SK-N-SH (cell line): Measurements from ENCODE around the gene FAM228B. TPM values are rescaled to one million over a fixed set of nuclear protein-coding genes. Genes with fewer than 3 reads are reported as not detected.

Experiments
- CTCF ChIA-PET: fragments of 300-600, 350-600 bp; formaldehyde crosslinking; extraction: SDS; loops from one replicate; lab custom pipeline; 2021; lab: Yijun Ruan, JAX
- POLR2A ChIA-PET: fragments of 350-600 bp; sonication (Branson Sonifier 250); formaldehyde crosslinking; extraction: SDS; loops from one replicate; lab custom pipeline; 2020; ENCODE audit warnings: antibody characterized with exemption, inconsistent platforms; lab: Yijun Ruan, JAX
- DNase-seq: peaks from one replicate; pipeline ENCODE4 v3.0.0; 2012
- H2AFZ ChIP-seq: fragments of 200-600 bp; sonication (generic); 2 replicates; pipeline ENCODE4 v1.8.1; 2016; ENCODE audit warnings: antibody characterized with exemption, mild to moderate bottlenecking, low read depth
- H3F3A ChIP-seq: fragments of 200-600 bp; sonication (generic); replicated peaks from 2 replicates; pipeline ENCODE3; 2016; ENCODE audit warnings: antibody characterized with exemption, mild to moderate bottlenecking; ENCODE audit not compliant: insufficient read depth
- H3K27ac ChIP-seq, 2 experiments: fragments of 200-500 bp in 1 of 2; fragments of 200-600 bp in 1 of 2; sonication (Bioruptor generic) in 1 of 2; sonication (generic), shearing (Covaris generic) in 1 of 2; 2 replicates each; pipeline versions ENCODE4 v1.5.1 to v1.6.1; 2014 to 2016; ENCODE audit warnings: low read depth in 2 of 2, inconsistent platforms in 1 of 2, low read length in 1 of 2, mild to moderate bottlenecking in 1 of 2, mixed read lengths in 1 of 2
- H3K27me3 ChIP-seq: fragments of 200-600 bp; sonication (generic), shearing (Covaris generic); 2 replicates; pipeline ENCODE4 v1.6.1; 2016; ENCODE audit warnings: mixed run types; ENCODE audit not compliant: insufficient read depth
- H3K36me3 ChIP-seq, 2 experiments: fragments of 200-500 bp in 1 of 2; fragments of 200-600 bp in 1 of 2; sonication (Bioruptor generic) in 1 of 2; sonication (generic) in 1 of 2; replicated peaks in 1 of 2; 2 replicates each; pipeline versions ENCODE3 to v1.5.1; 2014 to 2016; ENCODE audit warnings: low read length in 1 of 2, mild to moderate bottlenecking in 1 of 2; ENCODE audit not compliant: insufficient read depth in 2 of 2, control insufficient read depth in 1 of 2
- H3K4me1 ChIP-seq, 2 experiments: fragments of 200-500 bp in 1 of 2; fragments of 200-600 bp in 1 of 2; sonication (Bioruptor generic) in 1 of 2; sonication (generic), shearing (Covaris generic) in 1 of 2; 2 replicates each; pipeline versions ENCODE4 v1.5.1 to v1.6.1; 2014 to 2016; ENCODE audit warnings: low read depth in 1 of 2, low read length in 1 of 2, mixed run types in 1 of 2; ENCODE audit not compliant: insufficient read depth in 2 of 2, control insufficient read depth in 1 of 2
- H3K4me2 ChIP-seq: fragments of 200-600 bp; sonication (generic), shearing (Covaris generic); 2 replicates; pipeline ENCODE4 v1.6.1; 2017; ENCODE audit warnings: mixed run types
- H3K4me3 ChIP-seq, 2 experiments: fragments of 200-500 bp in 1 of 2; fragments of 200-600 bp in 1 of 2; sonication (Bioruptor generic) in 1 of 2; sonication (generic), shearing (Covaris generic) in 1 of 2; 2 replicates each; pipeline versions ENCODE4 v1.5.1 to v1.8.1; 2014 to 2016; ENCODE audit warnings: low read depth in 2 of 2, inconsistent platforms in 1 of 2, low read length in 1 of 2, mild to moderate bottlenecking in 1 of 2, mixed read lengths in 1 of 2, moderate library complexity in 1 of 2
- H3K79me2 ChIP-seq: fragments of 200-600 bp; sonication (generic); 2 replicates; pipeline ENCODE4 v1.8.1; 2017; ENCODE audit warnings: mild to moderate bottlenecking; ENCODE audit not compliant: insufficient read depth
- H3K9ac ChIP-seq: fragments of 200-600 bp; sonication (generic); 2 replicates; pipeline ENCODE4 v1.6.1; 2017; ENCODE audit warnings: mixed run types
- H3K9me2 ChIP-seq: fragments of 200-600 bp; sonication (generic); 2 replicates; pipeline ENCODE4 v1.6.1; 2017; ENCODE audit warnings: mixed run types
- H3K9me3 ChIP-seq: fragments of 200-600 bp; sonication (generic); 2 replicates; pipeline ENCODE4 v1.6.1; 2017; ENCODE audit warnings: mixed run types, mild to moderate bottlenecking, moderate library complexity
- H4K20me1 ChIP-seq: fragments of 200-600 bp; sonication (generic); 2 replicates; pipeline ENCODE4 v1.6.1; 2017; ENCODE audit warnings: mild to moderate bottlenecking, mixed run types; ENCODE audit not compliant: insufficient read depth
- CHD2 ChIP-seq: fragments of 150-350 bp; IDR thresholded peaks from 2 replicates; pipeline ENCODE4 v1.6.1; 2018; ENCODE audit warnings: low read length; ENCODE audit not compliant: partially characterized antibody
- FOXJ3 ChIP-seq: sonication (generic); formaldehyde crosslinking; IDR thresholded peaks from 2 replicates; pipeline ENCODE4 v1.5.1; 2020; ENCODE audit warnings: mild to moderate bottlenecking, missing genetic modification reagents
- GABPA ChIP-seq: IDR thresholded peaks from 2 replicates; pipeline ENCODE4 v1.4.0; 2012; ENCODE audit warnings: low read depth, mild to moderate bottlenecking
- GATA2 ChIP-seq: sonication (generic); formaldehyde crosslinking; IDR thresholded peaks from 2 replicates; pipeline ENCODE4 v1.5.0; 2020; ENCODE audit warnings: mild to moderate bottlenecking, missing genetic modification reagents
- IRF3 ChIP-seq: fragments of 150-350 bp; IDR thresholded peaks from 2 replicates; pipeline ENCODE4 v1.6.1; 2016; ENCODE audit warnings: mild to moderate bottlenecking, low read depth, low read length
- MAX ChIP-seq: IDR thresholded peaks from 2 replicates; pipeline ENCODE4 v1.4.0; 2012; ENCODE audit warnings: low read depth
- MXI1 ChIP-seq: IDR thresholded peaks from 2 replicates; pipeline ENCODE4 v1.6.1; 2012; ENCODE audit warnings: mild to moderate bottlenecking, low read depth, low read length, improper control_type of control experiment
- NFIC ChIP-seq: IDR thresholded peaks from 2 replicates; pipeline ENCODE4 v1.4.0; 2012; ENCODE audit warnings: borderline replicate concordance
- NRF1 ChIP-seq: IDR thresholded peaks from 2 replicates; pipeline ENCODE4 v1.6.1; 2012; ENCODE audit warnings: low read depth, mild to moderate bottlenecking, low read length
- POLR2AphosphoS5 ChIP-seq: IDR thresholded peaks from 2 replicates; pipeline ENCODE4 v1.6.1; 2012; ENCODE audit warnings: low read depth, low read length
- RAD21 ChIP-seq: IDR thresholded peaks from 2 replicates; pipeline ENCODE4 v1.6.1; 2012; ENCODE audit warnings: mild to moderate bottlenecking, low read length
- RFX5 ChIP-seq: IDR thresholded peaks from 2 replicates; pipeline ENCODE4 v1.6.1; 2012; ENCODE audit warnings: mild to moderate bottlenecking, improper control_type of control experiment, low read length
- RXRA ChIP-seq: IDR thresholded peaks from 2 replicates; pipeline ENCODE4 v1.4.0; 2012; ENCODE audit warnings: low read depth, mild to moderate bottlenecking, borderline replicate concordance
- SIN3A ChIP-seq: IDR thresholded peaks from 2 replicates; pipeline ENCODE4 v1.6.1; 2012; ENCODE audit warnings: low read depth, mild to moderate bottlenecking, low read length, moderate library complexity, borderline replicate concordance
- SMC3 ChIP-seq: IDR thresholded peaks from 2 replicates; pipeline ENCODE4 v1.6.1; 2012; ENCODE audit warnings: low read depth, low read length, improper control_type of control experiment
- YY1 ChIP-seq: IDR thresholded peaks from 2 replicates; pipeline ENCODE4 v1.4.0; 2012; ENCODE audit warnings: low read depth, mild to moderate bottlenecking
- WGBS: methylation state at CpG from one replicate; pipeline ENCODE4 v1.1.6; 2017; ENCODE audit warnings: low lambda C conversion rate; 5-methylcytosine and 5-hydroxymethylcytosine counted together
- polyA plus RNA-seq, 3 experiments: library from polyadenylated mRNA; depleted of rRNA; stranded (reverse); fragments of >200 nt; gene quantifications; 2 replicates each; pipeline ENCODE4 v1.2.3, GENCODE V29; 2012
- TF ChIP-seq, protein P1 (sequence below): fragments of 200-600 bp; sonication (generic); IDR thresholded peaks from 2 replicates; pipeline ENCODE4 v1.6.1; 2017; ENCODE audit warnings: antibody characterized with exemption, mild to moderate bottlenecking, moderate library complexity
- TF ChIP-seq, protein P2 (sequence below): fragments of 150-350 bp; IDR thresholded peaks from 2 replicates; pipeline ENCODE4 v1.6.1; 2017; ENCODE audit warnings: antibody characterized with exemption, low read length, low read depth, borderline replicate concordance

FAM228B gene
- polyA plus RNA-seq, 1 of the 3 experiments (the other 2 are of a cell fraction) = 5.3 TPM

GRCh38 chr2:24203029-24203786 is 79.9 kb downstream of the FAM228B start:
- Histone ChIP-seq H3K9me3 (no peaks in the 10 kb centered on the region), H3K79me2 (no peaks in the 10 kb centered on the region), H3K9ac (no peak overlapping the region), H3K27me3 (no peaks in the 10 kb centered on the region)
- DNase-seq = no peak
- no peak for TF ChIP-seq GATA2 (CRISPR knock-in tag)
- TF ChIP-seq FOXJ3 (CRISPR knock-in tag) = no peak
- TF ChIP-seq GABPA = no peak
- no peak for TF ChIP-seq RFX5
- TF ChIP-seq NFIC = no peak
- no peak for TF ChIP-seq MXI1
- TF ChIP-seq, protein P1, sequence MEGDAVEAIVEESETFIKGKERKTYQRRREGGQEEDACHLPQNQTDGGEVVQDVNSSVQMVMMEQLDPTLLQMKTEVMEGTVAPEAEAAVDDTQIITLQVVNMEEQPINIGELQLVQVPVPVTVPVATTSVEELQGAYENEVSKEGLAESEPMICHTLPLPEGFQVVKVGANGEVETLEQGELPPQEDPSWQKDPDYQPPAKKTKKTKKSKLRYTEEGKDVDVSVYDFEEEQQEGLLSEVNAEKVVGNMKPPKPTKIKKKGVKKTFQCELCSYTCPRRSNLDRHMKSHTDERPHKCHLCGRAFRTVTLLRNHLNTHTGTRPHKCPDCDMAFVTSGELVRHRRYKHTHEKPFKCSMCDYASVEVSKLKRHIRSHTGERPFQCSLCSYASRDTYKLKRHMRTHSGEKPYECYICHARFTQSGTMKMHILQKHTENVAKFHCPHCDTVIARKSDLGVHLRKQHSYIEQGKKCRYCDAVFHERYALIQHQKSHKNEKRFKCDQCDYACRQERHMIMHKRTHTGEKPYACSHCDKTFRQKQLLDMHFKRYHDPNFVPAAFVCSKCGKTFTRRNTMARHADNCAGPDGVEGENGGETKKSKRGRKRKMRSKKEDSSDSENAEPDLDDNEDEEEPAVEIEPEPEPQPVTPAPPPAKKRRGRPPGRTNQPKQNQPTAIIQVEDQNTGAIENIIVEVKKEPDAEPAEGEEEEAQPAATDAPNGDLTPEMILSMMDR = no peak
- no peak for TF ChIP-seq NRF1
- TF ChIP-seq, all 33 proteins: peak for 0
- 95% methylated on average over 19 of the region's 19 CpGs for WGBS
- Histone ChIP-seq H3F3A (no peaks in the 10 kb centered on the region), H3K9me2 (no peaks in the 10 kb centered on the region), H3K4me1 (no peaks in the 10 kb centered on the region; a peak in 1 of 4 replicates), H2AFZ (no peak overlapping the region), H4K20me1 (no peaks in the 10 kb centered on the region), H3K27ac (no peak overlapping the region), H3K4me2 (no peak overlapping the region), H3K36me3 (peaks cover 0 to 27% of the 10 kb centered on the region in 2 experiments), H3K4me3 (no peak overlapping the region)
- ChIA-PET CTCF (interaction anchor here (1.0 kb wide), 1 partner anchor 119 kb away, joined by 3 read pairs; the partner anchor contains the start of gene TP53I3), POLR2A (no interaction called here)

- TF ChIP-seq GABPA (no peak), SMC3 (no peak), MAX (no peak), POLR2AphosphoS5 (no peak), IRF3 (no peak), CHD2 (no peak), SIN3A (no peak), RXRA (no peak), RFX5 (no peak), YY1 (no peak), MXI1 (no peak), FOXJ3 (CRISPR knock-in tag) (no peak), RAD21 (no peak)
- TF ChIP-seq, protein P2, sequence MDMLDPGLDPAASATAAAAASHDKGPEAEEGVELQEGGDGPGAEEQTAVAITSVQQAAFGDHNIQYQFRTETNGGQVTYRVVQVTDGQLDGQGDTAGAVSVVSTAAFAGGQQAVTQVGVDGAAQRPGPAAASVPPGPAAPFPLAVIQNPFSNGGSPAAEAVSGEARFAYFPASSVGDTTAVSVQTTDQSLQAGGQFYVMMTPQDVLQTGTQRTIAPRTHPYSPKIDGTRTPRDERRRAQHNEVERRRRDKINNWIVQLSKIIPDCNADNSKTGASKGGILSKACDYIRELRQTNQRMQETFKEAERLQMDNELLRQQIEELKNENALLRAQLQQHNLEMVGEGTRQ = no peak
- TF ChIP-seq, all 33 proteins: peak for 0
- no peak for DNase-seq
- Histone ChIP-seq H3K27me3 (no peaks in the 10 kb centered on the region), H3K4me1 (no peaks in the 10 kb centered on the region; a peak in 1 of 4 replicates), H3K27ac (no peak overlapping the region), H4K20me1 (no peaks in the 10 kb centered on the region), H3F3A (no peaks in the 10 kb centered on the region), H3K9me2 (no peaks in the 10 kb centered on the region), H3K79me2 (no peaks in the 10 kb centered on the region), H3K36me3 (peaks cover 0 to 32% of the 10 kb centered on the region in 2 experiments), H3K4me2 (no peak overlapping the region), H3K9ac (no peak overlapping the region), H3K9me3 (no peaks in the 10 kb centered on the region), H2AFZ (no peak overlapping the region), H3K4me3 (no peak overlapping the region)
- POLR2A ChIA-PET = no interaction called here
- 93% methylated on average over 5 of the region's 5 CpGs for WGBS
- CTCF ChIA-PET = interaction anchor here (1.0 kb wide), 1 partner anchor 119 kb away, joined by 3 read pairs; the partner anchor contains the start of gene TP53I3
Measured at GRCh38 chr2:24203787-24204150, 80.5 kb downstream of the FAM228B start.
